CD4-positive, alpha-beta T cell treated with Interleukin-4 for 1 hour (primary cell): Measurements from ENCODE around the gene MIOS.

Source experiments
- DNase-seq, 2 donors: peaks; one replicate each; pipeline ENCODE4 v3.0.0-alpha.2; 2020 to 2022

MIOS gene

DNA sequence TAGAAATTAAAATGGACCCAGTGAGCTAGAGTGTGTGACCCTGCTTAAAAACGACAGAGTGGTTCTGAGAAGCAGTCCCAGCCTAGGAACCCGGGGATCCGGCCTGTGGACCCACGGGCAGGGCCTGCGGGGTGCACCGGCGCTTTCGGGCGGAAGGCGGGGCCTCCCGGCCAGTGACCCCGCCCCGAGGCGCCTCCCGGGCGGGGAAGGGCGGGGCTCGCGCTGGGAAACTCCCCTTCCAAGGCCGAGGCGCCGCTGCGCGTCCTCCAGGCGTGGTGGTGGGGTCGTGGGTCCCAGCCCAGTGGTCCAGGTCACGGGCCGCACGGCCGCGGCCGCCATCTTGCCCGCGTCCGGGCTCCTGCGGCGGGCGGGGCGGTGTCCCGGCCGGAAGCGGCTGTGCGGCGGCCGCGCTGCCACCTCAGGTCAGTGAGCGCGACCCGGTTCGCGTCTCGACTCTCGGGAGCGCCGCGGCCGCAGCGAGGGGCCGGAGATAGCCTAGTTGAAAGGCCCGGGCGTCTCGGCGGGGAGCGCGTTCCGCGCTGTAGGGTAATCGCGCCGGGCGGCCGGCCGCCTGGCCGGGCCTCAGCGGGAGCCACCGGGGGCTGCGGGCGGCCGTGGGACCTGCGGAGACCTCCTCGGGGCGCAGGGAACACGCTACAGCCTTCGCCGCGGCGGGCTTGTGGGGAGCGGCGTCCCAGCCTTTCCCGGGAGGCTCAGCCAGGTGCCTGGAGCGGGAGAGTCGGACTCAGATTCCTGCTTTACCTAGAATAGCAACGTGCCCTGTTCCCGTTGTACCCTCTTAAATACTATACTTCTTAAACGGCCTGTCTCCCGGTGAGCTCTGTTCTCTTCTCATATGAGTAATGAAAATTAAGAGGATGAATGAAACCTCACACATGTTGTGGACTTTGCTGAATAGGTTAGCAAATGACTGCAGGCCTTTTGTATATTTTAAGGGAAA is at the start of gene MIOS:
Gene MIOS (plus strand): TSS at position 234 of the 961 bp plus-strand sequence. CDS start 5,592 bp downstream, outside the sequence.
- peak; percentile 87 to 88 for DNase-seq

DNA sequence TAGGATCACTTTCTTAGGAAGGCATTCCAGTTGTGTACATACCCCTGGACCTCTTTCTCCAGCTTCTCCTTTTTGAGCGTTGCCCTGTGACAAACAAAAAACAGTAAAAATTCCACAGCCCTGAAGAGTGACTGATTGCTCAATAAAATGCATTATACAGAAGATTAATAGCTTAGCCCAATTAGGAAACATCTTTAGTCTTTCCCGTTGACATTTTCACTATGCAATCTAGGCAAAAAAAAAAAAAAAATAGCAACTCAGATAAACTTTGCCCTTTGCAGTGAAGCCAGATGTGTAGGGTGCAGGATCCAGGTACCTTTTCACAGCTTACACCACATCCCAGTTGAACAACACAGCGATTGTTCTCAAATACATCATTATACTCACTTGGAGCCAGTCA is 48.9 kb upstream of the MIOS start:
- no peak for DNase-seq

DNA sequence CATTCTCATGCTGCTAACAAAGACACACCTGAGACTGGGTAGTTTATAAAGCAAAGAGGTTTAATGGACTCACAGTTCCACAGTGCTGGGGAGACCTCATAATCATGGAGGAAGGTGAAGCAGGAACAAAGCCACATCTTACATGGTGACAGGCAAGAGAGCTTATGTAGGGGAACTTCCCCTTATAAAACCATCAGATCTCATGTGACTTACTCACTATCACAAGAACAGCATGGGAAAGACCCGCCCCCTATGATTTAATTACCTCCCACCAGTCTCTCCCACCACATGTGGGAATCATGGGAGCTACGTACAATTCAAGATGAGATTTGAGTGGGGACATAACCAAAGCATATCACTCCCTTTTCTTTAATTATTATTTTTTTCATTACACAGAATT is 47.6 kb upstream of the MIOS start:
- DNase-seq, result no peak

GRCh38 chr7:7519528-7519927 is 47.2 kb upstream of the MIOS start:
- no peak for DNase-seq

GRCh38 chr7:7521259-7521658 is 45.4 kb upstream of the MIOS start:
- no peak for DNase-seq

GRCh38 chr7:7522421-7522820 is 44.3 kb upstream of the MIOS start:
- DNase-seq, result no peak

DNA sequence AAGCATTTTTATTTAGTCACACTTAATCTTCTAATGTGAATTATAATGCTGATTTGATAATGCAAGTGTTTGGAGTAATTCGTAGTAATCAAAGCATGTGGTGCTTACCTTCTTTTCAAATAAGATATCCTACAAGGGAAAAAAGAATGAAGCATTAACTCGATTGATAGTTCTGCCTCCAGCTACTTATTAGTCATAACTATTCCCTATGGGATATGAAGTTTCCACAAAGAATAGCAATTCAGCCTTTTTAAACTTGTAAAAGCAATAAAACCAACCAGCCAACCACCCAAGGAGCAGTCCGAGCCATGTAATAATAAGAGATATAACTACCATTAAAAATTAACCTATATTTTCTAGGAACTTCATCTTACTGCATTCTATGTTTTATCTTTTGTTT is 42.6 kb upstream of the MIOS start:
- DNase-seq, result no peak

- no peak for DNase-seq
Measured at GRCh38 chr7:7526006-7526405, 40.7 kb upstream of the MIOS start.

DNA sequence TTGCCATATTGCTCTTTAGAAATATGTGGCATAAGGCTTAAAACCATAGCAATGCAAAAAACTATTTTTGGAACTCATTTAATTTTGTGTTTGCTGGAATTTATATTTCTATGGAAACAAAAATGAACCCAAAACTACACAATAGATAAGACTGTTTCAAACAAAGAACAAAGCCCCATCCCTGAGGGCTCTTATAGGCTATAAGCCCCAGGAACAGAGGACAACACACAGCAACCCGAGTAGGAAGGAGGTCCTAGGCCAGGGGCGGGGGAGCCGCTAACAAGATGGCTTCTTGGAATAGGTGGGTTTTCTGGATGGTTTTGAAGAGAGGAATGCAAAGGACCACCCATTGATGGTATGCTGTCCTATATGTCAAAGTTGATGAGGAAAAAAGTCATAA is 39.6 kb upstream of the MIOS start:
- no peak for DNase-seq

- no peak for DNase-seq
Measured at GRCh38 chr7:7529328-7529727, 37.4 kb upstream of the MIOS start.

DNA sequence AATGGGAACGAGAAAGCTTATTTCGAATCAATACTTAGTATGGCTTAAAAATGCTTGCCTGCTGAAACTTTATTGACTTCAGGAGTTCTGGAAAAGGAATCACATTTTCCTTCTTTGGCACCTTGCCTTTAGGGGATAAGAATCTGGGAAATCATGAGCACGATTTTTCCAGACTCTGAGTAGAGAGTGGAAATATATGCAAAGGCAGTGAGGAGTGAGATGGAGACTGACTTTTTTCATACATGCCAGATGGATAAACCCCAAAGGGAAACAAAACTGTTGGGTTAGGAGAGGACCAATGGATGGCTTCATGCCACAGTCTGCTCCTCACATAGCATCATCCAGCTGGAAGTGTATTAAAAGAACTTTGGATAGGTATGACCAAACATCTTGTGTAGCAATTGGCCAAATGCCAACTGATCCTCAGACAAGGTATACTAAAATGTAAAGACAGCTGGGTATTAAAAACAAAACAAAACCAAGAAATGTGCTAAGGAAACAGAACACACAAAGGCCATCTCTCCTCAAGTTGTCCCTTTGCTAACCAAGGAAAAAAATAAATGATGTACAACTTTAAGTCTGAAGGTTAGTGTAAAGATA is 32.8 kb upstream of the MIOS start:
- no peak for DNase-seq

DNA sequence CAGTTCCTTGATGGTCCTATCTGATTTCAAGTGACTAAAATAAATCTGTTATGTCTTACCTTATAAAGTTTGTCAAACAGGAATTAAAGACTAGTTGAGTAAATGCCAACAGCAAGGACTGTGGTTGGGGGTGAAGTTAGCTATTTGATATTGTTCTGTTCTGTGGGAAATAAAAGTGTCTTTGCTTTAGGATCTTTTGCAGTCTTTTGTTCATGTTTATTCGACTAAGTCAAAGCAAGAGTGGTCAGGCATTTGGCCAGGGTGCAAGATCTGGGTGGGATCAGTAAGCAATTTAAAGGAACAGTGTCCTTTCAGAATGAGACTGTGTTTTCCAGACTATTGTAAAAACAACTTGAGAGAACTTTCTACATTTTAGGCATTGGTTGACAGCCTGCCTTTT is 31.0 kb upstream of the MIOS start, which contains the start of gene COL28A1:
Gene COL28A1 (minus strand): TSS at position 183 of the 400 bp plus-strand sequence. CDS start 2,998 bp downstream, outside the sequence.
- no peak for DNase-seq

DNA sequence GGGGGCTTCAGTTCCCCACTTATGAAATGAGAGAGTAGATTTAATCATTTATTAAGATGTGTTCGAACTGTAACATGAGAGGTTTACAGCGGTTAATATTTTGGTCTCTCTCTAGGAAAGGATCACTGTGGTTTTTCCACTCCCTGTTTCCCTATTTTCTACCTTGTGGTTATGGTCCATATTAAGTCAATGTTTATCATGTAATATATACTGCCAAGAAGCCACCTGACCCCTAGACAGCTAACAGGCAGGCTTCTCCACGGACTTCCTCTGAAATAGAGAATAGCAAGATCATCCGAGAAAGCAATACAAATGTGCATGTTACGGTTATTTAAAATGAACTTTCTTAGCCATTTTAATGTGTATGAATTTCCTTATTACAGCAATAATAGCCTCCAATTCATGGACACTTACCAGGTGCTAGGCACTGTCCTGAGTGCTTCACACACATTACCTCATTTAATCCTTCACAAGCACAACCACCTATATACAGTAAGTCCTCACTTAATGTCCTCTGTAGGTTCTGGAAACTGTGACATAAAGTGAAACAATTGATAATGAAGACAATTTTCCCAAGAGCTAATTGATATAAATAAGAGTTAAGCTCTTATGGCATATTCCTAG is 30.2 kb upstream of the MIOS start:
- DNase-seq, result no peak

GRCh38 chr7:7537711-7538110 is 29.0 kb upstream of the MIOS start:
- no peak for DNase-seq

DNA sequence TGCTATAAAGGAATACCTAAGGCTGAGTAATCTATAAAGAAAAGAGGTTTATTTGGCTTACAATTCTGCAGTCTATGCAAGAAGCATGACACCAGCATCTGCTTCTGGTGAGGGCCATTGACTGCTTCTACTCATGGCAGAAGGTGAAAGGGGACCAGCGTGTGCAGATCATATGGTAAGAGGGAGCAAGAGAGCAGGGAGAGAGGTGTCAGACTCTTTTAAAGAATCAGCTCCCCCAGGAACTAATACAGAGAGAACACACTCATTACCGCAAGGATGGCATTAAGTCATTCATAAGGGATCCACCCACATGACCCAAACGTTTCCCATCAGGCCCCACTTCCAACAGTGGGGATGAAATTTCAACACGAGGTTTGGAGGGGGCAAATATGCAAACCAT is 27.5 kb upstream of the MIOS start:
- DNase-seq, result no peak

DNA sequence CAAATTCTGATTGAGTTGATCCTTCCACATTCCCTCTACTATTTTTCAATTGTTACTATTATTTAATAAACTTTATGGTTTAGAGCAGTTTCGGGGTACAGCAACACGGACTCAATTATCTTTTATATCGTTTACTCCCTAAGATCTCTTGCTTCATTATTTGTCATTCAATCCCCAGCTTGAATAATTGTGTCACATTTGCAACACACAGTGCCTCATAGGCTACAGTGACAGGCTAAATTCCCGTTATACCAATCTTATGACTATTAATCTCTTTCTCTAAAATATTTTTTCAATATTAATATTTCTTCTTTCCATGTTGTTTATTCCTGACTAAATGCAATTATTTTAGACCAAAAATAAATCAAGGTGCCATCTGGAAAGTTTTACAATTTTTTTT is 27.0 kb upstream of the MIOS start:
- no peak for DNase-seq

DNA sequence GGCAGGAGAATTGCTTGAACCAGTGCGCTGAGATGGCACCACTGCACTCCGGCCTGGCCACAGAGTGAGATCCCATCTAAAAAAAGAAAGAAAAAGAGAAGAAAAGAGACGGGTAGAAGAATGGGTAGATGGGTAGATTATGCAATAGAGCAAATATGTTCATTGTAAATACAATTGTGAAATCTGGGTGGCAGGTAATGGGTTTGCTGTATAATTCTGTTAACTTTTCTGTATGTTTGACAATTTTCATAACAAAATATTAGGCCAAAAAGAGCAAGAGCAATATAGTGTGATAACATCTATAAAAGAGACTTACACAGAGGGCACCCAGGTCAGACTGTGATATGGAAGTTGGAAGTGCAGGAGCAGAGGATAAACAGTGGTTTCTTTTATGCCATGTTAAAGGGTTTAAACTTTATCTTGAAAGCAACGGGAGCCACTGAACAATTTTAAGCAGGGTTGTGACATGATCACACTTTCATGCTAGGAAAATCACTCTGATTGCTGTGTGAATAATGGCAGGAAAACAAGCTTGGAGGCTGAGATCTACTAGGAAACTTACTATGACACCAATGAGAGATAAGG is 24.3 kb upstream of the MIOS start:
- DNase-seq, result no peak

- no peak for DNase-seq
Measured at GRCh38 chr7:7548407-7548806, 18.3 kb upstream of the MIOS start.

GRCh38 chr7:7550663-7551062 is 16.0 kb upstream of the MIOS start:
- DNase-seq, result no peak

- no peak for DNase-seq
Measured at GRCh38 chr7:7552199-7552598, 14.5 kb upstream of the MIOS start.

- no peak for DNase-seq
Measured at GRCh38 chr7:7553386-7553785, 13.3 kb upstream of the MIOS start.

- no peak for DNase-seq
Measured at GRCh38 chr7:7554021-7554432, 12.7 kb upstream of the MIOS start.
